Endothelial cell of umbilical vein (primary cell): ENCODE data around the gene KRTAP4-8. TPM values are rescaled to one million over a fixed set of nuclear protein-coding genes. Genes with fewer than 3 reads are reported as not detected.
"Not testable (repeated sequence)": the region's sequence is repeated elsewhere in the genome, so short reads cannot be mapped to it uniquely, and the experiment has no call there.

Source experiments
- BruUV-seq: library from RNA; stranded (reverse); fragments of 400-500 nt; replicated peaks from 2 replicates; lab custom pipeline; 2021; lab: Mats Ljungman, UMichigan
- CTCF ChIA-PET: fragments of 300-600, 350-600 bp; sonication (Branson Sonifier 250); formaldehyde crosslinking; loops from one replicate; lab custom pipeline; 2021; ENCODE audit warnings: antibody characterized with exemption, inconsistent platforms; lab: Charles Lee
- POLR2A ChIA-PET: fragments of 300-600, 350-600 bp; sonication (Branson Sonifier 250); formaldehyde crosslinking; loops from one replicate; lab custom pipeline; 2021; ENCODE audit warnings: antibody characterized with exemption, inconsistent platforms; lab: Charles Lee
- DNase-seq: peaks from one replicate; pipeline ENCODE4 v3.0.0-alpha.2; 2011; ENCODE audit warnings: low read depth, low spot score
- FAIRE-seq: peaks from 2 replicates; lab custom pipeline; 2011; peaks lifted over from hg19 to GRCh38; lab: Jason Lieb, UNC
- H2AFZ ChIP-seq: 2 replicates; pipeline ENCODE4 v1.6.0; 2012; ENCODE audit warnings: low read depth, low read length, control low read depth, inconsistent platforms
- H3K27ac ChIP-seq: 2 replicates; pipeline ENCODE4 v1.5.1; 2011; ENCODE audit warnings: low read depth, mild to moderate bottlenecking, control low read depth, low read length, moderate library complexity; ENCODE audit not compliant: insufficient read depth
- H3K27me3 ChIP-seq, 2 experiments: 2 replicates each; pipeline versions ENCODE4 v1.6.0 to v1.6.1; 2011; ENCODE audit warnings: low read length in 2 of 2, mixed read lengths in 1 of 2; ENCODE audit not compliant: control insufficient read depth in 2 of 2, insufficient read depth in 2 of 2
- H3K36me3 ChIP-seq, 2 experiments: 2 replicates in 1 of 2; 3 replicates in 1 of 2; pipeline ENCODE4 v1.5.1; 2011; ENCODE audit warnings: low read length in 2 of 2, mild to moderate bottlenecking in 1 of 2, moderate library complexity in 1 of 2; ENCODE audit not compliant: control insufficient read depth in 2 of 2, insufficient read depth in 2 of 2; ENCODE audit errors: extremely low read depth in 1 of 2
- H3K4me1 ChIP-seq: 3 replicates; pipeline ENCODE4 v1.5.1; 2011; ENCODE audit warnings: mild to moderate bottlenecking, low read length; ENCODE audit not compliant: control insufficient read depth, insufficient read depth; ENCODE audit errors: extremely low read depth
- H3K4me2 ChIP-seq: 2 replicates; pipeline ENCODE4 v1.6.1; 2011; ENCODE audit warnings: low read length, control low read depth, mixed read lengths; ENCODE audit not compliant: insufficient read depth
- H3K4me3 ChIP-seq, 3 experiments: fragments of 200-600 bp in 1 of 3; sonication (generic), shearing (Covaris generic) in 1 of 3; replicated peaks in 1 of 3; 2 replicates each; pipeline ENCODE4 v1.5.1; 2011 to 2016; ENCODE audit warnings: control low read depth in 3 of 3, low read length in 3 of 3, mild to moderate bottlenecking in 2 of 3, inconsistent platforms in 1 of 3, low read depth in 1 of 3, moderate library complexity in 1 of 3; ENCODE audit not compliant: insufficient read depth in 1 of 3
- H3K79me2 ChIP-seq: 2 replicates; pipeline ENCODE4 v1.6.0; 2012; ENCODE audit warnings: low read length, inconsistent platforms; ENCODE audit not compliant: control insufficient read depth, insufficient read depth
- H3K9ac ChIP-seq: replicated peaks from 2 replicates; pipeline ENCODE3; 2011; ENCODE audit warnings: low read length, control low read depth; ENCODE audit not compliant: insufficient read depth; ENCODE audit errors: extremely low read depth
- H3K9me1 ChIP-seq: replicated peaks from 3 replicates; pipeline ENCODE4 v1.6.0; 2011; ENCODE audit warnings: mild to moderate bottlenecking, low read length; ENCODE audit not compliant: control insufficient read depth, insufficient read depth; ENCODE audit errors: extremely low read depth
- H3K9me3 ChIP-seq: replicated peaks from 2 replicates; pipeline ENCODE4 v1.5.1; 2012; ENCODE audit warnings: low read length, inconsistent platforms; ENCODE audit not compliant: control insufficient read depth, insufficient read depth
- H4K20me1 ChIP-seq: replicated peaks from 2 replicates; pipeline ENCODE3; 2011; ENCODE audit warnings: mild to moderate bottlenecking, low read length; ENCODE audit not compliant: control insufficient read depth, insufficient read depth; ENCODE audit errors: extremely low read depth
- GATA2 ChIP-seq: IDR thresholded peaks from 2 replicates; pipeline ENCODE4 v1.7.0; 2011; ENCODE audit warnings: low read depth, mild to moderate bottlenecking, moderate library complexity, mixed read lengths, low read length; ENCODE audit not compliant: insufficient read length, insufficient read depth
- MYC ChIP-seq: IDR thresholded peaks from one replicate; pipeline ENCODE4 v1.6.1; 2011; ENCODE audit warnings: mild to moderate bottlenecking, low read depth, low read length
- POLR2AphosphoS5 ChIP-seq: IDR thresholded peaks from 2 replicates; pipeline ENCODE4 v1.6.1; 2012; ENCODE audit warnings: low read depth, mild to moderate bottlenecking, control low read depth, low read length, moderate library complexity; ENCODE audit not compliant: insufficient read depth
- dilution Hi-C: fragments of 300-500 bp; cut with MboI; formaldehyde crosslinking; loops from one replicate; pipeline ENCODE4 v1.15.0; 2019; ENCODE audit warnings: low sequenced_read_pairs; ENCODE audit not compliant: extremely low pct_ligation_motif_present
- intact Hi-C: fragments of 100-400 bp; cut with micrococcal nuclease; formaldehyde crosslinking; loops from one replicate; pipeline ENCODE4 v1.10.0; 2022
- polyA plus RNA-seq, 4 experiments: library from polyadenylated mRNA; depleted of rRNA in 3 of 4; stranded (reverse) in 3 of 4; unstranded in 1 of 4; fragments of >200 nt; gene quantifications; 2 replicates each; pipeline versions ENCODE4 v1.2.1 to v1.2.3, GENCODE V29; 2011 to 2012; ENCODE audit warnings: missing spikeins in 1 of 4
- total RNA-seq: library from RNA; stranded (reverse); gene quantifications from 2 replicates; pipeline ENCODE4 v1.2.3, GENCODE V29; 2021

KRTAP4-8 gene
- total and polyA plus RNA-seq, 2 donors (not counting 3 experiments of a cell fraction or from before 2014, with no cell fraction given) = not detected

DNA sequence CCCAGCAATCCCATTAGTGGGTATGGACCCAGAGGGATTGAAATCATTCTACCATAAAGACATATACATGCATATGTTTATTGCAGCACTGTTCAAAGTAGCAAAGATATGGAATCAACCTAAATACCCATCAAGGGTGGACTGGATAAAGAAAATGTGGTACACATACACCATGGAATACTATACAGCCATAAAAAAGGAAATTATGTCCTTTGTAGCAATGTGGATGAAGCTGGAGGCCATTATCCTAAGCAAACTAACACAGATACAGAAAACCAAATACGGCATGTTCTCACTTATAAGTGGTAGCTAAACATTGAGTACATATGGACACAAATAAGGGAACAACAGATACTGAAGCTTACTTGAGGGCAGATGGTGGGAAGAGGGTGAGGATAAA is 40.4 kb downstream of the KRTAP4-8 start:
- intact Hi-C loops (no loop called here), dilution Hi-C loops (no loop called here)
- no peaks in the 10 kb centered on the region for H3K4me1 ChIP-seq
- no peaks in the 10 kb centered on the region for H3K9me1 ChIP-seq
- no peaks in the 10 kb centered on the region for H3K9me3 ChIP-seq
- BruUV-seq = no TSS peak
- H3K4me2 ChIP-seq = no peak overlapping the region
- H3K27me3 ChIP-seq = peaks cover 6 to 12% of the 10 kb centered on the region in 2 experiments
- H3K9ac ChIP-seq = no peak overlapping the region
- no peaks in the 10 kb centered on the region for H4K20me1 ChIP-seq
- DNase-seq (no peak), FAIRE-seq (no peak)
- no peaks in the 10 kb centered on the region for H3K36me3 ChIP-seq
- H3K79me2 ChIP-seq = no peaks in the 10 kb centered on the region
- TF ChIP-seq MYC = no peak
- TF ChIP-seq GATA2 = no peak
- TF ChIP-seq POLR2AphosphoS5 = no peak
- ChIA-PET CTCF (no interaction called here), POLR2A (no interaction called here)
- no peak overlapping the region for H3K4me3 ChIP-seq
- H3K27ac ChIP-seq = no peak overlapping the region
- H2AFZ ChIP-seq = no peak overlapping the region

GRCh38 chr17:41055130-41055529 is 42.8 kb downstream of the KRTAP4-8 start, which contains the start of gene KRTAP2-2:
Gene KRTAP2-2 (minus strand): TSS chr17:41055230. CDS start chr17:41055211, 19 bp downstream.
- H3K27me3 ChIP-seq, H3K9me3 ChIP-seq, dilution Hi-C loops, H3K9me1 ChIP-seq, BruUV-seq, FAIRE-seq, intact Hi-C loops, H3K79me2 ChIP-seq, H3K27ac ChIP-seq, H2AFZ ChIP-seq, DNase-seq, POLR2A ChIA-PET, H3K4me3 ChIP-seq, H3K4me2 ChIP-seq, H4K20me1 ChIP-seq, H3K36me3 ChIP-seq, CTCF ChIA-PET, H3K9ac ChIP-seq, H3K4me1 ChIP-seq: not testable (repeated sequence)

DNA sequence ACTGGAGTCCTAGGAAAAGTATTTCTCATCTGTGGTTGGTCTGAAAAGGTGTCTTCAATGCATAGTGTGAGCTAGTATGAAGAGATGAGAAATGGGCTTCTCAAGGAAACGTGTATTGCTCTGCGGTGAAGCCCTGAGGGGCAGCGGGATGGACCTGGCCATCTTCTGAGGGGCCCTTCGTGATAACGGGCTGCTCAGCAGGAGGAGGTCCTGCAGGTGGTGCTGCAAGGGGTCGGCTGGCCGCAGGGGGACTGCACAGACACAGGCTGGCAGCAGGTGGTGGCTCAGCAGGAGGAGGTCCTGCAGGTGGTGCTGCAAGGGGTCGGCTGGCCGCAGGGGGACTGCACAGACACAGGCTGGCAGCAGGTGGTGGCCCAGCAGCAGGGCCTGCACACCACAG is 43.4 kb downstream of the KRTAP4-8 start:
- H3K9ac ChIP-seq, H3K79me2 ChIP-seq, H3K27me3 ChIP-seq, H3K27ac ChIP-seq, DNase-seq, dilution Hi-C loops, H3K4me3 ChIP-seq, intact Hi-C loops, CTCF ChIA-PET, H3K9me1 ChIP-seq, FAIRE-seq, POLR2A ChIA-PET, H4K20me1 ChIP-seq, H3K4me1 ChIP-seq, H3K9me3 ChIP-seq, H3K36me3 ChIP-seq, H2AFZ ChIP-seq, BruUV-seq, H3K4me2 ChIP-seq: not testable (repeated sequence)
